Ishikawa (cell line): ENCODE results near the gene KCNH3.

Experiments
- CEBPB ChIP-seq: IDR thresholded peaks from 2 replicates; pipeline ENCODE4 v1.6.1; 2012
- CREB1 ChIP-seq: IDR thresholded peaks from 2 replicates; pipeline ENCODE4 v1.6.1; 2012; ENCODE audit warnings: low read depth
- EGR1 ChIP-seq: IDR thresholded peaks from 2 replicates; pipeline ENCODE4 v1.6.1; 2012
- EP300 ChIP-seq: IDR thresholded peaks from 2 replicates; pipeline ENCODE4 v1.6.1; 2012; ENCODE audit warnings: borderline replicate concordance
- FOXM1 ChIP-seq: IDR thresholded peaks from 2 replicates; pipeline ENCODE4 v1.6.1; 2012; ENCODE audit warnings: low read depth, borderline replicate concordance
- MAX ChIP-seq: IDR thresholded peaks from 2 replicates; pipeline ENCODE4 v1.6.1; 2012
- NFIC ChIP-seq: IDR thresholded peaks from 2 replicates; pipeline ENCODE4 v1.6.1; 2012
- RAD21 ChIP-seq: IDR thresholded peaks from 2 replicates; pipeline ENCODE4 v1.6.1; 2012; ENCODE audit warnings: low read depth
- REST ChIP-seq: IDR thresholded peaks from 2 replicates; pipeline ENCODE4 v1.6.1; 2012; ENCODE audit warnings: low read depth, mild to moderate bottlenecking
- TAF1 ChIP-seq: IDR thresholded peaks from 2 replicates; pipeline ENCODE4 v1.6.1; 2012; ENCODE audit warnings: low read depth, mild to moderate bottlenecking
- TCF12 ChIP-seq: IDR thresholded peaks from 2 replicates; pipeline ENCODE4 v1.6.1; 2012; ENCODE audit warnings: low read depth
- TEAD4 ChIP-seq: IDR thresholded peaks from 2 replicates; pipeline ENCODE4 v1.6.1; 2012
- USF1 ChIP-seq: IDR thresholded peaks from 2 replicates; pipeline ENCODE4 v1.6.1; 2012
- YY1 ChIP-seq: IDR thresholded peaks from 2 replicates; pipeline ENCODE4 v1.6.1; 2012; ENCODE audit warnings: low read depth
- ZBTB7A ChIP-seq: IDR thresholded peaks from 2 replicates; pipeline ENCODE4 v1.6.1; 2012; ENCODE audit warnings: low read depth

KCNH3 gene

GRCh38 chr12:49558526-49558925 is 19.7 kb downstream of the KCNH3 start:
- TF ChIP-seq NFIC (no peak), CEBPB (no peak), TCF12 (no peak), FOXM1 (no peak), REST (no peak), EP300 (no peak), RAD21 (no peak), CREB1 (no peak), TAF1 (no peak), MAX (no peak), EGR1 (no peak), ZBTB7A (no peak), YY1 (no peak), USF1 (no peak)

- TF ChIP-seq NFIC (no peak), TAF1 (no peak), EP300 (no peak)
Measured at GRCh38 chr12:49559011-49559675, 20.3 kb downstream of the KCNH3 start.

GRCh38 chr12:49560695-49561094 is 21.9 kb downstream of the KCNH3 start:
- TF ChIP-seq RAD21 (no peak), USF1 (no peak), TAF1 (no peak), CREB1 (no peak), FOXM1 (no peak), EP300 (no peak), REST (no peak), ZBTB7A (no peak), NFIC (no peak), TEAD4 (no peak), MAX (no peak), CEBPB (no peak), TCF12 (no peak), YY1 (no peak), EGR1 (no peak)

GRCh38 chr12:49562233-49562632 is 23.4 kb downstream of the KCNH3 start:
- TF ChIP-seq EGR1, result no peak

GRCh38 chr12:49562831-49563230 is 24.0 kb downstream of the KCNH3 start:
- TF ChIP-seq NFIC (no peak), EP300 (no peak), ZBTB7A (no peak), USF1 (no peak)

GRCh38 chr12:49563951-49564685 is 25.3 kb downstream of the KCNH3 start:
- no peak for TF ChIP-seq EGR1
- no peak for TF ChIP-seq FOXM1
- TF ChIP-seq NFIC, result no peak
- TF ChIP-seq TEAD4, result no peak
- no peak for TF ChIP-seq USF1
- TF ChIP-seq CREB1, result no peak
- TF ChIP-seq EP300, result no peak
- TF ChIP-seq TAF1, result no peak
